GM13976 (cell line): Measurements from ENCODE around the gene SASH1.

Source experiments
- DNase-seq: peaks from one replicate; pipeline ENCODE4 v3.0.0; 2012; ENCODE audit warnings: low spot score
- in situ Hi-C: fragments of 300-500 bp; cut with MboI; formaldehyde crosslinking; loops from one replicate; pipeline ENCODE4 v1.12.0; 2022; ENCODE audit warnings: low sequenced_read_pairs, mixed read lengths, inconsistent platforms; ENCODE audit not compliant: unreplicated experiment
- TF ChIP-seq, protein P1 (sequence below): IDR thresholded peaks from 2 replicates; pipeline ENCODE4 v1.5.1; 2012; ENCODE audit warnings: borderline replicate concordance, mild to moderate bottlenecking; ENCODE audit not compliant: insufficient read depth; ENCODE audit errors: extremely low read depth, missing control alignments, control extremely low read depth

Gene SASH1

DNA sequence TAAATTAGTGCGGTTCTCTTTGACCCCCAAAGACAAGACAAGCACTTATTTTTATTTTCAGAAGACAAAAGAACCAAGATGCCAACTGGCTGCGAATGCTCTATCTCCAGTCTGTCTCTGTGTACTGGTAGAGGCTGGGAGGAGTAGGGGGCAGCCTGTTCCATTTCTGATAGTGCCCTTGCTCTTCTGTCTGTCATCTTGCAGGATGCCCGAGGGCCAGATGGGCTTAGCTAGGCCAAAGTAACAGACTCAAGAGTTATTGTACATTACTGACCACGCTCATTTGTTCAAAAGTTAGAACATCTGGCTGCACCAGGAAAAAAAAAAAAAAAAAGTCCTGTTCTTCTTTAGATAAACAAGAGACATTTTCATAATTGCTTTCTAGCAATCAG, 206.1 kb downstream of the SASH1 start:
- no peak for DNase-seq
- TF ChIP-seq, protein P1, sequence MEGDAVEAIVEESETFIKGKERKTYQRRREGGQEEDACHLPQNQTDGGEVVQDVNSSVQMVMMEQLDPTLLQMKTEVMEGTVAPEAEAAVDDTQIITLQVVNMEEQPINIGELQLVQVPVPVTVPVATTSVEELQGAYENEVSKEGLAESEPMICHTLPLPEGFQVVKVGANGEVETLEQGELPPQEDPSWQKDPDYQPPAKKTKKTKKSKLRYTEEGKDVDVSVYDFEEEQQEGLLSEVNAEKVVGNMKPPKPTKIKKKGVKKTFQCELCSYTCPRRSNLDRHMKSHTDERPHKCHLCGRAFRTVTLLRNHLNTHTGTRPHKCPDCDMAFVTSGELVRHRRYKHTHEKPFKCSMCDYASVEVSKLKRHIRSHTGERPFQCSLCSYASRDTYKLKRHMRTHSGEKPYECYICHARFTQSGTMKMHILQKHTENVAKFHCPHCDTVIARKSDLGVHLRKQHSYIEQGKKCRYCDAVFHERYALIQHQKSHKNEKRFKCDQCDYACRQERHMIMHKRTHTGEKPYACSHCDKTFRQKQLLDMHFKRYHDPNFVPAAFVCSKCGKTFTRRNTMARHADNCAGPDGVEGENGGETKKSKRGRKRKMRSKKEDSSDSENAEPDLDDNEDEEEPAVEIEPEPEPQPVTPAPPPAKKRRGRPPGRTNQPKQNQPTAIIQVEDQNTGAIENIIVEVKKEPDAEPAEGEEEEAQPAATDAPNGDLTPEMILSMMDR, result no peak
- in situ Hi-C loops, result no loop called here

DNA sequence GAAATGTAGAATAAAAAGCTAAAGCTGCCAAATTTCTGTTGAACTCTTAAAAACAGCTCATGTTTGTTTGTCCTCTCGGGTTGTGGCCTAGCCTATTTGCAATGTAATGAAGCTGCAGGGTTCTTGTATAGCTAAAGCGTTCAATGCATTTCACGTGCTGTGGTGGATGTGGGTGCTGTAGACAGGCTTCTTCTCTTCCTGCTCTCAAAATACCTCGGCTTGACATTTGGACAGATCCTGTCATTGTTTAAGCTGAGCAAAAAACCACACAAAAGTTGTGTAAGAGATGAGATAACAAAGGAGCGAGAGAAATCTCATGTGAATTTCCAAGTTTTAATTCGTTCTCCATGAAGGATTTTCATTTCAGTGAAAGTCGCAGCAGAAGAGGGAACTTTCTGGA, 207.9 kb downstream of the SASH1 start:
- TF ChIP-seq, protein P1, result no peak
- in situ Hi-C loops, result no loop called here
- no peak for DNase-seq

DNA sequence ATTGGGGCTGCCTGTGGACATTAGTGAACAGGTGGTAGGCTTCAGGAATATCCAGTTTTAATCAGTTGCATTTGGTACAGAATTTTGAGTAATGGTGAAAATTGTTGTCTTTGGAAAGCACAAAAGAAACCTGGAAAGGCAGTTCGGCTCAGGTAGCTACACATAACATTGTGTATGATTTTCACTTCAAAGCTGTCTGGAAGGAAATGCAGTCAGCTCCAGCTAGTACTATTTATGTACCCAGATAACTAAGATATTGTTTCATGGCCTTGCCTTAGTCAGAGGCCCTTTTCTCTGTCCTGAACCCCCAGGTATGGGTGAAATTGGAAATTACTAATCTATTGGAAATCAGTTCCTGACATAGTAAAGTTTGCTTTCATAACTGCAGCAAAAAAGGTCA, 208.6 kb downstream of the SASH1 start:
- TF ChIP-seq, protein P1, result no peak
- no peak for DNase-seq
- in situ Hi-C loops, result no loop called here

DNA sequence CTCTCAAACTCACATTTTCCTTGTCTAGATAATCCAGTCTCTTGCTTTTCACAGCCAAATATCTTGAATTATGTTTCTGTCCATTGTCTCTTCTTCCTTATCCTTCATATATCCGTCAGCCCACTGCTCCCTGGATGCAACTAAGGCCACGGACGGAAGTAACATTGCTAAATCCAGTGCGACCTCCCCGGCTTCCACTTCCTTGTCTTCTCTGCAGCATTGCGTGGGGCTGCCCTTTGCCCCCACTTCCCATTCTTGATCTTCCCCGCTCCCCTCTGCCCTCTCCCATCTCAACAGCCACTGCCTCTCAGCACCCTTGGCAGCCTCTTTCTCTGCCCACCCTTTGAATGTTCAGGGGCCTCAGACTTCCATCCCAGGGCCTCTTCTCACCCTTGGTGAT, 213.8 kb downstream of the SASH1 start:
- DNase-seq, result no peak
- in situ Hi-C loops, result no loop called here
- TF ChIP-seq, protein P1, result no peak

DNA sequence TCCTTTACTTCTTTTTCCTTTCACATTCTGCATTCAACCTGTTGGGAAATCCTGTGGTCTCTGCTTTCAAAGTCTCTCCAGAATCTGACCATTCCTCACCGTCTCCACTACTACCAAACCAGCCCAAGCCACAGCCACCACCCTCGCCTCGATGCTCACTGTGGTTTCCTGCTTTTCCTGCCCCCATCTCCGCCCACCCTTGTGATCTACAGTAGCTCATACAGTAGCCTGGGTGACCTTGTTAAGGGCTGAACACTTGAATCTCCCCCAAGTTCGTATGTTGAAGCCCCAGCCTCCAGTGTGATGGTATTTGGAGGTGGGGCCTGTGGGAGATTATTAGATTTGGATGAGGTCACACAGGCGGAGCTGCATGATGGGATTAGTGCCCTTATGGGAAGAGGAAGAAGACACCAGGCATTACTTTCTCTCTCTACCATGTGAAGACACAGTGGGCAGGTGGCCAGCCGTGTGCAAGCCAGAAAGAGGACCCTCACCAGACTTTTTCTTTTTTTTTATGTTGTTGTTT, 215.2 kb downstream of the SASH1 start:
- in situ Hi-C loops, result no loop called here
- TF ChIP-seq, protein P1, result no peak
- DNase-seq, result no peak

DNA sequence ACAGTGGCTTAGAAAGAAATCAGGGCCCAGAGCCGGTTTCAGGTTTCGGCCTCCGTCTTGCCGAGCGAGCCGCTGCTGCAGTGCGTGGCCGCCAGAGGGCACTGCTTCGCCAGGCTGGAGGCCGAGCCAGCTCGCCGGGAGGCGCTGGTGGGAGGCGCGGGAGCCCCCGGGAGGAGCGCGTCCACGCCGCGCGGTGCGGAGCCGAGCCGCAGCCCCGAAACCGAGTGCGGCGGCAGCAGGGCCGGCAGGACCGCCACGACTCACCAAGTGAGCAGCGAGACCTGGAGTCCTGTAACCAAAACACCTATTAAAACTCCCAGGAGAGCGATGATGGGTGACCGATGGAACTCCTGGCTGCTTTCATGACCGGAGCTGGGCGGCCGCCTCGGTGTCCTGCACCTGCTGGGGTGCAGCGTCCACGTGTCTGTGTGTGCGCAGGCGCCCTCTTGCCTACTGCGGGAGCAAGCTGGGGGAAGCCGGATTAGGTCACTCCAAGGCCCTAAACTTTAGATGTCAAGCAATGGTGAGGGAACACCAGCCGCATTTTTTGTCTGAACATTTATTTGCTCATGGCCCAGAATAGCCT, 217.3 kb downstream of the SASH1 start:
- TF ChIP-seq, protein P1, result peak; percentile 99
- in situ Hi-C loops, result loop anchor here (10.0 kb wide), 1 partner anchor 395 kb away; no protein-coding TSS in a partner anchor
- peak; percentile 86 for DNase-seq
